ENCODE measurements around the gene COL5A1. TPM values are rescaled to one million over a fixed set of nuclear protein-coding genes. Genes with fewer than 3 reads are reported as not detected.

Gene COL5A1
- total RNA-seq, 4 donors from 2014 or later, result 13.3 to 55.0 (median 27.0) TPM

DNA sequence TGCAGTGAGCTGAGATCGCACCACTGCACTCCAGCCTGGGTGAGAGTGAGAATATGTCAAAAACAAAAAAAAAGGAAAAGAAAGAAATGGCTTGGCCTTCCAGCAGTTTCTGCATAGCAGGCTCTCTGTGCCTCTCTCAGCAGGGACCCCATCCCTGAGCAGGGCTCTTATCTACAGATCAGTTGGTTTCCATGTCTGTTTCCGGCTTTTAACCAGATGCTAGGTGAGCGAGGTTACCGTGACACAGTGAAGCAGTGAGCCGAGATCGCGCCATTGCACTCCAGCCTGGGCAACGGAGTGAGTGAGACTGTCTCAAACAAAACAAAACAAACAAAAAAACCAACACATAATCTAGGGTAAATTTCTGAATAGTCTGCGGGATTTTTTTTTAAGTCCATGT, 51.4 kb downstream of the COL5A1 start:
- TF ChIP-seq CTCF (IDR thresholded peaks at IDR 0.05), result no peak

DNA sequence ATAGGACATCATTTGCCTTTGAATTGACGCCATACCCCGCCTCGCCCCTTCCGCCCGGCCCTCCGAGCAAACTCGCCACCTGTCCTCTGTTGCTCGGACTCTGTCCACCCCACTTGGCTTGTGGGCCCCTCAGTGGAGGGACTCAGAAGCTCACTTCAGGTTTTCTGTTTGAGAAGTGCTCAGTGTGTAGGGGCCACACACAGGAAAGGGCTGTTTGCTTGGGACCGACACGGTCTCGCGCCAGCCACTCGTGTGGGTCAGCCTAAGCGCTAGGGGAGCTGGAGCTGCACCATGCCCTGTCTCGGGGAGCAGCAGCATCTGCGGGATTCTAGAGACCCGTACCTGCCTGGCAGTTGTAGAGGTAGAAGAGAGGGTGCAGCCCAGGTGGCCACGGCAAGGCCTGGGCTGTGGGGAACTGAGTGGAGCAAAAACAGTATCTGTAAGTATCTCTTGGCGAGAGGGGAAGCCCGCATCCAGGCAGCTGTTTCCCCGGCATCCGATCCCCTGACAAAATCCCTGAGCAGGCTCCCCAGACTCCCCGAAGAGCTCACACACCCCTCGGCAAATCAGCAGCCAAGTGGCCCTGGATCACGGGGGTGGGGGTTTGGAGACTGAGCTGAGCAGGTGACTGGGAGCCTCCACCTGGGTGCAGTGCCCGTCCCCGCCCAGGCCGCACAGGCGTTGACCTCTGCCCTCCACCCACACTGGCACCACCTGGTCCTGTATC, 52.2 kb downstream of the COL5A1 start:
- ATAC-seq (ENCODE audit: low FRiP score) (no peak), DNase-seq (ENCODE audit: low spot score) (no peak)
- no peak for TF ChIP-seq CTCF (IDR thresholded peaks at IDR 0.05)

More for the DNA sequence above, 51.4 kb downstream of the COL5A1 start:
- DNase-seq (ENCODE audit: low spot score) (no peak), ATAC-seq (ENCODE audit: low FRiP score) (no peak)

GRCh38 chr9:134694368-134694665, 52.7 kb downstream of the COL5A1 start:
- no peak for ATAC-seq (ENCODE audit: low FRiP score)
- no peak for TF ChIP-seq CTCF (IDR thresholded peaks at IDR 0.05)
- no peak for DNase-seq (ENCODE audit: low spot score)

DNA sequence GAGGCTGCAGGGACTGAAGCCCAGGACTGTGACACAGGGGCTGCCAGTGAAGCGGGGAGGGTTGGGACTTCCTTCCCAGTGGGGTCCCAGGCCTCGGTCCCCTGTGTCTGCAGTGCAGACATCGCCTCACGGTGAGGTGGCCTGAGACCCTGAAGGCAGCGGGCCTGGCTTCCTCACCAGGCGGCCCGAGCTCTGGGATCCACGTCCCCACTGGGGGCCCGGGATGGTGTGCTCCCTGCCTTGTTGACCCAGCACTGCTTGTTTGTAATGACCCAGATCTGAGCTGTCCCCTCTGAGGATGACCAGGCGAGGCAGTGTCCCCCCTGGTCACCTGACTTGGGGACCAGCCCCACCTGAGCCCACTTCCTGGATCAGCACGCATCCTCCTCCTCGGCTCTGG, 53.1 kb downstream of the COL5A1 start:
- ATAC-seq (ENCODE audit: low FRiP score) (no peak), DNase-seq (ENCODE audit: low spot score) (no peak)
- no peak for TF ChIP-seq CTCF (IDR thresholded peaks at IDR 0.05)

DNA sequence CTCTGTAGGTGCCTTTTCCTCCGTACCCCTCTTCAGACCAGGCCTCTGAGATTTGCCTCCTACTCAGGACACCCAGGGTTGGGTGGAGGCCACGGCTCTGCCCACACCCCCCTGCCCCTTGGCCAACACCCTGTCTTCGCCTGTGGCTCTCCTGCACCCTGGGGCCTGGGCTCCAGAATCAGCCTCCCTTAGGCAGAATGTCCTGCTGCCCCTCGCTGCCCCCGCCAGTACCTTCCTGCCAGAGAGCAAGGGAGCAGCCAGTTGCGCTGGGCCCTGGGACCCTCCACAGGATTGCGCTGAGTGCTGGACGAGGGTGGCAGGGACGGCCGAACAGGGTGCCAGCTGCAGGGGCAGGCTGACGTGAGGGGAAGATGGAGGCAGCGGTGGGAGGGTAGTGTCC, 53.5 kb downstream of the COL5A1 start:
- DNase-seq (ENCODE audit: low spot score) (no peak), ATAC-seq (ENCODE audit: low FRiP score) (no peak)
- TF ChIP-seq CTCF (IDR thresholded peaks at IDR 0.05), result no peak

DNA sequence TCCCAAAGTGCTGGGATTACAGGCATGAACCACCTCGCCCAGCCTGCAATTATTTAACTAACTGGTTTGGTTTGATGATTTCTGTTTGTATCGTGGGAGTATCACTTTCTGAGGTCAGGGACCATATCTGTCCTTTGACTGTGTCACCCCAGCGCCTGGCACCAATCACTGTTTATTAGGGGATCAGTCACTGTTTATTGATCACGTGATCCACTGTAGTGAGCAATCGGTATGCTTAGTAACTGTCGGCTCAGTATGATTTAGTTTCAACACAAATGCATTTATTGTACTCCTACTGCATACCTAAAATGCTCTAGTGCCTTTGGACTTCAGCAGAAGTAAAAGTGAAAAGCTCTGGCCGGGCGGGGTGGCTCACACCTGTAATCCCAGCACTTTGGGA, 54.8 kb downstream of the COL5A1 start:
- DNase-seq (ENCODE audit: low spot score) (no peak), ATAC-seq (ENCODE audit: low FRiP score) (no peak)
- TF ChIP-seq CTCF (IDR thresholded peaks at IDR 0.05), result no peak

DNA sequence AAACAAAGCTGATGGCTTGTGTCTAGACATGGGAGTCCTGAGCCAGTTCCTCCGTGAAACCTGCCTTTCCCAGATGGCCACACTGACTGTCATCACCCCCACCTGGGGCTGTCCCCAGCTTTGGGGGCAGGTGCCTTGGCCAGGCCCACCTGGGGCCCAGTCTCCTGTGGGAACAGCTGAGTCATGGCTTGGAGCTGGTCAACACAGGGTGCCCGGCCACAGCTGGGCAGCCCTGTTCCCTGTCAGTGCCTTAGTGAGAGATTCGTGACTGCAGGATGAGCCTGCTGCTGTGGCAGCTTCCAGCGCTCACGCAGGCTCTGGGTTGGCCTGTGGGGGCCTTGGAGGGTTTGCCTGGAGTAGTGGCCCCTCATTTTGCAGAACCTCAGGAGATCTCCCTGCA, 56.5 kb downstream of the COL5A1 start:
- DNase-seq (ENCODE audit: low spot score) (no peak), ATAC-seq (ENCODE audit: low FRiP score) (no peak)
- no peak for TF ChIP-seq CTCF (IDR thresholded peaks at IDR 0.05)
